A549 (cell line): ENCODE data around the gene CCDC33.

Experiments used
- CHD4 ChIP-seq: fragments of 200-600 bp; sonication (generic); IDR thresholded peaks from 2 replicates; pipeline ENCODE4 v1.6.1; 2016; ENCODE audit warnings: antibody characterized with exemption, mild to moderate bottlenecking, borderline replicate concordance
- CTCF ChIP-seq: fragments of >200 bp; sonication (Bioruptor Twin); formaldehyde crosslinking; IDR thresholded peaks from 3 replicates; pipeline ENCODE4 v1.5.1; 2016
- EHMT2 ChIP-seq: fragments of 200-600 bp; sonication (generic); IDR thresholded peaks from 2 replicates; pipeline ENCODE4 v1.6.1; 2016; ENCODE audit warnings: antibody characterized with exemption, low read depth, mild to moderate bottlenecking, moderate library complexity
- EP300 ChIP-seq, 2 experiments: fragments of >200 bp; sonication (Bioruptor Twin); formaldehyde crosslinking; IDR thresholded peaks; 2 replicates in 1 of 2; 3 replicates in 1 of 2; pipeline ENCODE4 v1.6.1; 2016 to 2017
- HDAC2 ChIP-seq: fragments of 200-600 bp; sonication (generic); IDR thresholded peaks from 2 replicates; pipeline ENCODE4 v1.6.1; 2016
- POLR2A ChIP-seq: IDR thresholded peaks from 2 replicates; pipeline ENCODE4 v1.6.1; 2012; ENCODE audit warnings: mild to moderate bottlenecking, low read length
- TP53 ChIP-seq: fragments of 250-450 bp; sonication (Bioruptor Pico); IDR thresholded peaks from 2 replicates; pipeline ENCODE4 v1.5.0; 2021; ENCODE audit warnings: mild to moderate bottlenecking, moderate library complexity
- TF ChIP-seq, protein P1 (sequence below): IDR thresholded peaks from 2 replicates; pipeline ENCODE4 v1.6.1; 2012

- TF ChIP-seq, protein P1, sequence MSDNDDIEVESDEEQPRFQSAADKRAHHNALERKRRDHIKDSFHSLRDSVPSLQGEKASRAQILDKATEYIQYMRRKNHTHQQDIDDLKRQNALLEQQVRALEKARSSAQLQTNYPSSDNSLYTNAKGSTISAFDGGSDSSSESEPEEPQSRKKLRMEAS, result no peak
- TF ChIP-seq CTCF, result peak; percentile 78
- no peak for TF ChIP-seq TP53 (CRISPR knock-in tag)
- TF ChIP-seq EHMT2, result no peak
- TF ChIP-seq HDAC2, result no peak
- no peak for TF ChIP-seq EP300 (IDR thresholded peaks at IDR 0.05)
- no peak for TF ChIP-seq CHD4
- TF ChIP-seq POLR2A, result no peak
These were observed 146.1 kb downstream of the CCDC33 start for GRCh38 chr15:74382004-74382816.
